Measurements from ENCODE around the gene RABL3.

GRCh38 chr3:120769436-120769835 is 27.1 kb upstream of the RABL3 start:
- TF ChIP-seq ARNTL (CRISPR knock-in tag; IDR thresholded peaks at IDR 0.05; ENCODE audit: borderline replicate concordance, low read depth) (no peak), BACH2 (CRISPR knock-in tag; IDR thresholded peaks at IDR 0.05; ENCODE audit: borderline replicate concordance) (no peak), RARB (CRISPR knock-in tag; IDR thresholded peaks at IDR 0.05) (no peak), TOX (CRISPR knock-in tag; IDR thresholded peaks at IDR 0.05; ENCODE audit: borderline replicate concordance) (no peak), ZFP30 (CRISPR knock-in tag; IDR thresholded peaks at IDR 0.05) (no peak), ESRRG (CRISPR knock-in tag; IDR thresholded peaks at IDR 0.05) (no peak), GLIS3 (CRISPR knock-in tag; IDR thresholded peaks at IDR 0.05) (no peak), ISL1 (CRISPR knock-in tag; IDR thresholded peaks at IDR 0.05) (no peak), PPARA (CRISPR knock-in tag; IDR thresholded peaks at IDR 0.05; ENCODE audit: borderline replicate concordance) (no peak), TCF4 (CRISPR knock-in tag; IDR thresholded peaks at IDR 0.05; ENCODE audit: borderline replicate concordance) (no peak), ZNF565 (CRISPR knock-in tag; conservative IDR thresholded peaks at IDR 0.05; ENCODE audit: low read depth) (no peak)
- TF ChIP-seq, protein P1, sequence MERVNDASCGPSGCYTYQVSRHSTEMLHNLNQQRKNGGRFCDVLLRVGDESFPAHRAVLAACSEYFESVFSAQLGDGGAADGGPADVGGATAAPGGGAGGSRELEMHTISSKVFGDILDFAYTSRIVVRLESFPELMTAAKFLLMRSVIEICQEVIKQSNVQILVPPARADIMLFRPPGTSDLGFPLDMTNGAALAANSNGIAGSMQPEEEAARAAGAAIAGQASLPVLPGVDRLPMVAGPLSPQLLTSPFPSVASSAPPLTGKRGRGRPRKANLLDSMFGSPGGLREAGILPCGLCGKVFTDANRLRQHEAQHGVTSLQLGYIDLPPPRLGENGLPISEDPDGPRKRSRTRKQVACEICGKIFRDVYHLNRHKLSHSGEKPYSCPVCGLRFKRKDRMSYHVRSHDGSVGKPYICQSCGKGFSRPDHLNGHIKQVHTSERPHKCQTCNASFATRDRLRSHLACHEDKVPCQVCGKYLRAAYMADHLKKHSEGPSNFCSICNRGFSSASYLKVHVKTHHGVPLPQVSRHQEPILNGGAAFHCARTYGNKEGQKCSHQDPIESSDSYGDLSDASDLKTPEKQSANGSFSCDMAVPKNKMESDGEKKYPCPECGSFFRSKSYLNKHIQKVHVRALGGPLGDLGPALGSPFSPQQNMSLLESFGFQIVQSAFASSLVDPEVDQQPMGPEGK (CRISPR knock-in tag; IDR thresholded peaks at IDR 0.05; ENCODE audit: borderline replicate concordance), result no peak
- TF ChIP-seq, protein P2, sequence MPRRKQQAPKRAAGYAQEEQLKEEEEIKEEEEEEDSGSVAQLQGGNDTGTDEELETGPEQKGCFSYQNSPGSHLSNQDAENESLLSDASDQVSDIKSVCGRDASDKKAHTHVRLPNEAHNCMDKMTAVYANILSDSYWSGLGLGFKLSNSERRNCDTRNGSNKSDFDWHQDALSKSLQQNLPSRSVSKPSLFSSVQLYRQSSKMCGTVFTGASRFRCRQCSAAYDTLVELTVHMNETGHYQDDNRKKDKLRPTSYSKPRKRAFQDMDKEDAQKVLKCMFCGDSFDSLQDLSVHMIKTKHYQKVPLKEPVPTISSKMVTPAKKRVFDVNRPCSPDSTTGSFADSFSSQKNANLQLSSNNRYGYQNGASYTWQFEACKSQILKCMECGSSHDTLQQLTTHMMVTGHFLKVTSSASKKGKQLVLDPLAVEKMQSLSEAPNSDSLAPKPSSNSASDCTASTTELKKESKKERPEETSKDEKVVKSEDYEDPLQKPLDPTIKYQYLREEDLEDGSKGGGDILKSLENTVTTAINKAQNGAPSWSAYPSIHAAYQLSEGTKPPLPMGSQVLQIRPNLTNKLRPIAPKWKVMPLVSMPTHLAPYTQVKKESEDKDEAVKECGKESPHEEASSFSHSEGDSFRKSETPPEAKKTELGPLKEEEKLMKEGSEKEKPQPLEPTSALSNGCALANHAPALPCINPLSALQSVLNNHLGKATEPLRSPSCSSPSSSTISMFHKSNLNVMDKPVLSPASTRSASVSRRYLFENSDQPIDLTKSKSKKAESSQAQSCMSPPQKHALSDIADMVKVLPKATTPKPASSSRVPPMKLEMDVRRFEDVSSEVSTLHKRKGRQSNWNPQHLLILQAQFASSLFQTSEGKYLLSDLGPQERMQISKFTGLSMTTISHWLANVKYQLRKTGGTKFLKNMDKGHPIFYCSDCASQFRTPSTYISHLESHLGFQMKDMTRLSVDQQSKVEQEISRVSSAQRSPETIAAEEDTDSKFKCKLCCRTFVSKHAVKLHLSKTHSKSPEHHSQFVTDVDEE (CRISPR knock-in tag; IDR thresholded peaks at IDR 0.05), result no peak
- TF ChIP-seq, protein P3, sequence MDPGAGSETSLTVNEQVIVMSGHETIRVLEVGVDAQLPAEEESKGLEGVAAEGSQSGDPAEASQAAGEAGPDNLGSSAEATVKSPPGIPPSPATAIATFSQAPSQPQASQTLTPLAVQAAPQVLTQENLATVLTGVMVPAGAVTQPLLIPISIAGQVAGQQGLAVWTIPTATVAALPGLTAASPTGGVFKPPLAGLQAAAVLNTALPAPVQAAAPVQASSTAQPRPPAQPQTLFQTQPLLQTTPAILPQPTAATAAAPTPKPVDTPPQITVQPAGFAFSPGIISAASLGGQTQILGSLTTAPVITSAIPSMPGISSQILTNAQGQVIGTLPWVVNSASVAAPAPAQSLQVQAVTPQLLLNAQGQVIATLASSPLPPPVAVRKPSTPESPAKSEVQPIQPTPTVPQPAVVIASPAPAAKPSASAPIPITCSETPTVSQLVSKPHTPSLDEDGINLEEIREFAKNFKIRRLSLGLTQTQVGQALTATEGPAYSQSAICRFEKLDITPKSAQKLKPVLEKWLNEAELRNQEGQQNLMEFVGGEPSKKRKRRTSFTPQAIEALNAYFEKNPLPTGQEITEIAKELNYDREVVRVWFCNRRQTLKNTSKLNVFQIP (CRISPR knock-in tag; IDR thresholded peaks at IDR 0.05; ENCODE audit: borderline replicate concordance, low read depth), result no peak

Data from SK-N-SH treated with all-trans-retinoic acid at 6 μM for 48 hours (cell line).